ENCODE measurements around the gene SLC40A1.

- TF ChIP-seq CTCF (IDR thresholded peaks at IDR 0.05; ENCODE audit: control extremely low read depth in 1 of 3, insufficient read depth in 1 of 3, low read depth in 1 of 3, low read length in 3 of 3): no peak
- TF ChIP-seq CHD7 (IDR thresholded peaks at IDR 0.05; ENCODE audit: insufficient replicate concordance, low read length): no peak
- TF ChIP-seq RFX5 (IDR thresholded peaks at IDR 0.05; ENCODE audit: borderline replicate concordance, low read depth, low read length): no peak
- TF ChIP-seq POLR2AphosphoS5 (IDR thresholded peaks at IDR 0.05; ENCODE audit: low read depth, low read length): no peak
Observed at GRCh38 chr2:189592353-189592984, 11.9 kb upstream of the SLC40A1 start.

All from H1 (cell line).